Eye (tissue), 1 donor: ENCODE results near the gene FOXA2.

Experiments used
- DNase-seq: peaks from one replicate; pipeline ENCODE4 v3.0.0-alpha.2; 2015

Gene FOXA2

GRCh38 chr20:22536141-22536828 lies 48.1 kb downstream of the FOXA2 start:
- DNase-seq = no peak

GRCh38 chr20:22535483-22535882 lies 48.9 kb downstream of the FOXA2 start:
- no peak for DNase-seq

GRCh38 chr20:22533823-22534751 lies 50.3 kb downstream of the FOXA2 start:
- no peak for DNase-seq

GRCh38 chr20:22532598-22532997 lies 51.8 kb downstream of the FOXA2 start:
- DNase-seq = no peak

GRCh38 chr20:22531756-22532155 lies 52.6 kb downstream of the FOXA2 start:
- DNase-seq = no peak

GRCh38 chr20:22531056-22531615 lies 53.2 kb downstream of the FOXA2 start:
- DNase-seq = no peak
